HL-60/S4 (cell line): ENCODE results near the gene CFAP206.
"Not testable (repeated sequence)": the region's sequence is repeated elsewhere in the genome, so short reads cannot be mapped to it uniquely, and the experiment has no call there.

ENCODE experiments used
- in situ Hi-C: fragments of 300-500 bp; cut with MboI; formaldehyde crosslinking; loops from 2 replicates; pipeline ENCODE4 v1.14.3; 2022; ENCODE audit warnings: low sequenced_read_pairs

Gene CFAP206

DNA sequence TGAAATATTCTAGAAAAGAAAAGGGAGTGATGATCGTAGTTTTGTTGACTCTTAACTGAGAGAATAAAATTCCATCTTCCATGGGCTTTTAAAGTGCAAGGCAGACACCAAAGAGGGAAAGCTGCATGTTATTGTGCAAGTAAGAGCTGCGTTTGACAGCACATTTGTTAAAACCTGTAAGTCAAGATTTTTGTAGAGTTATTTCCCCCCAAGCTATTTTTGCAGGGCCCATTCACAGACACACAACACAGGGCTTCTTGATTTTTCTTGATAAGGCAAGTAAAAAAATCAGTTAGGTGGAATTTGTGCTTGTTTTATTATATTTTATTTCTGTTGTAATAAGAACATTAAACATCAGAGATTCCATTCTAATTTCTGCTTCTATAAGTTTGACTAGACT is 13.8 kb downstream of the CFAP206 start:
- in situ Hi-C loops, result no loop called here

DNA sequence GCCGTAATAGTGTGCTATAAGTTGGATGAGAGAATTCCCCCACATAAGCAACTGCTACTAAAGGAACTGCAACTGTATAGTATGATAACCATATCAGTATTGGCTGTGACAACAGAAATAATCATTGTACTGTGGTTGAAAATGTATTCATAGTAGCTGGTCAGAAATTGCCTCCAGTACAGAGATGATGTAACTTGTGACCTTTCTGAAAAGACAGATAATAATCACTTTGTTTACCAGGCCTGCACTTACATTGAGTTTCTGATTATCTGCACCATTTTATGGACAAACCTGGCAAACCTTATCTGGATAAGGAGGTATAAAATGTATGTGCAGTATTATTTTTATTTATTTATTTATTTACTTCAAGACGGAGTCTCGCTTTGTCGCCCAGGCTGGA is 19.0 kb downstream of the CFAP206 start:
- in situ Hi-C loops, result no loop called here

DNA sequence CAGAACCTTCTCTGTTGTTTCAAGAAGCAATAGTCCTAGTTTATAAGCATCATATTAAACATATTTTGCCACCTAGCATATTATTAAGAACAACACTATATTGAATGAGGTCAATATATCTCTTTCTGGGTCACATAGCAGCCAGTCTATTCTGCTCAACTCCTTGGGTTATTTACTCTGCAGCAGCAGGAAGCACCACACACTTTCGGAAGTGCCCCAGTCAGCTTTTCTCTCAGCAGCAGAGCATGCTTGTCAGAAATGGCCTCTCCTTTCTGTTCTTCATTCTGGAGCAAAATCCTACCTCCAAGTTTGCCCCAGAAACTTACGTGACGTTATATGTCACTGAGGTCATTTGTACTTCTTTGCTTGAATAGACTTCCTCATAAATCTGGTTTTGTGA is 22.7 kb downstream of the CFAP206 start:
- in situ Hi-C loops, result no loop called here

DNA sequence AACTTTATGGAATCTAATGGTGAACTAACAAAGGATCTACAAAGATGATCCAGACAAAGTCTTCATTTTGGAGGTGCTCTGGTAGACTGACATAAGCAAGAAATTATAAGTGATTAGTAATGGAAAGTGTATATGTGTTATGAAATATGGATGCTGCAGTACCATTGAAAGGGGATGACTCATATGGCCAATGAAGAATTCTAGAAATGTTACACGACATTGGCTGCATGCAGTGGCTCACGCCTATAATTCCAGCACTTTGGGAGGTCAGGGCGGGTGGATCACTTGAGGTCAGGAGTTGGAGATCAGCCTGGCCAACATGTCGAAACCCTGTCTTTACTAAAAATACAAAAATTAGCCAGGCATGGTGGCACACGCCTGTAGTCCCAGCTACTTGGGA is 23.5 kb downstream of the CFAP206 start:
- in situ Hi-C loops, result no loop called here

DNA sequence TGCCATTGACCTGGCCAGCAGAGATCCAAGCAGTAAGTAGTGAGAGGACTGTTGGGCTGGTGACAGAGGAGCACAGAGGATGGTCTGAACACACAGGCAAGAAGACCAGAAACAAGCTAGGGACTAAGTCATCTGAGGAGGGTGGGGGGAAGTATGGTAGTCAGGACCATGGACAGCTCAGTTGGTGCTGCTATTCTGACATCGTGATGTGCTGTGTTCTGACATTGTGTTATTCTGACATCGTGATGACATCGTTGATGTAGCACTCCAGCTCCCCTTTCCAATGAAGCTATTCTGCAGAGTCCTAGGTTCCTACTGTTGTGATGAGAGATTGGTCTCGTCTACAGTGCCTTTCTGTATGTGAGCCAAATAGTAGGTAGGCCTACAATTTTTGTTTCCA is 28.7 kb downstream of the CFAP206 start:
- in situ Hi-C loops, result no loop called here

DNA sequence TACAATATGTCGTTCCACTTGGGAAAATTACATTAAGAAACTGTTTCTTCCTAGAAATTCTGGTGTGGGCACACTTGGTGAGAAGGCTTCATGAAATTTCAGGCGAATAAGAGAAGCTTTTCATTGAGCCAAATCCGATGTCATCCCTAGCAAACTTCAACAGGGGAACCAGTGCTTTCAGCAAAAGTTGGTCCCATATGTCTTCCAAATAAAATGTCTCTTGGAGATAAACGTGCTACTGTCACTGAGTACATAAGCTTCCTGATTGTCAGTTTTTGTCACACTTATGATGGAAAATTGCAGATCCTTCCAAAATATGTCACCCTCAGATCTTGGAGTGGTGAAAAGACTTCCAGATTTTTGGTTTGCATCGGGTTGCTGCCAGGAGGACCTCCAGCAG is 33.9 kb downstream of the CFAP206 start:
- in situ Hi-C loops, result no loop called here

DNA sequence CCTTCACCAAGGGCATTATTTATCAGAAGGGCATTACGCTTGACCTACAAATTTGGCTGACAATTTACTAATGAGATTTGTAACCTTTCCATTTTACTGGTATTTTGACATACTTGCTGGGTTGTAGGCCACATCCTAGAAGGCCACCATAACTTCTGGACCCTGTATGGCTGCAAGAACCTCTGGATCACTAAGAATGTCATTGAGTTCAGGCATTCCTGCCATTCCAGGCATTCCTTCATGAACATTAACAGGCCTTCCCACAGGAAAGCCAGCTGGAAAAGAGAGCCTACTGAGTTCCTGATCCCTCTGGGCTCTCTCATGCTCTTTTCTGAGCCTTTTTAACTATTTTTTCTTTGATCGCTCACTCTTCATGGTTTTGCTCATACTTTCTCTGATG is 36.6 kb downstream of the CFAP206 start:
- in situ Hi-C loops, result no loop called here

DNA sequence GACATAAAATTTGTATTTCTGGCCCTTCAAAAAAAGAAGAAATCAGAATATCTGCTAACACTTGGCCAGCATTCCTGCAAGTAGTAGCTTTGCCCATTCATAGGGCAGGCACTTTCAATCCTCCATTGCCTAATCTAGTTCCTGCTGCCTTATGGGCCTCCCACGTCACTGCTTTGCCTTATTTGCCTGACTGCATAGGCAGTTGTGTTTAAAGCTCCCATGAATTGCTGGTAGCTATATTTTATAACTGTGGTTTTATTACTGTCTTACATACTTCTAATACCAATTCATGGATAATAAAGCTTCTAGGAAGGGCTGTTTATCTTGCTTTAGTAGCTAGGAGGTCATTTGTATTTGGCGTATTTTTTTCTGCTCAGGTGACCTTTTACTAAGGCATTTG is 57.3 kb downstream of the CFAP206 start:
- in situ Hi-C loops, result no loop called here

DNA sequence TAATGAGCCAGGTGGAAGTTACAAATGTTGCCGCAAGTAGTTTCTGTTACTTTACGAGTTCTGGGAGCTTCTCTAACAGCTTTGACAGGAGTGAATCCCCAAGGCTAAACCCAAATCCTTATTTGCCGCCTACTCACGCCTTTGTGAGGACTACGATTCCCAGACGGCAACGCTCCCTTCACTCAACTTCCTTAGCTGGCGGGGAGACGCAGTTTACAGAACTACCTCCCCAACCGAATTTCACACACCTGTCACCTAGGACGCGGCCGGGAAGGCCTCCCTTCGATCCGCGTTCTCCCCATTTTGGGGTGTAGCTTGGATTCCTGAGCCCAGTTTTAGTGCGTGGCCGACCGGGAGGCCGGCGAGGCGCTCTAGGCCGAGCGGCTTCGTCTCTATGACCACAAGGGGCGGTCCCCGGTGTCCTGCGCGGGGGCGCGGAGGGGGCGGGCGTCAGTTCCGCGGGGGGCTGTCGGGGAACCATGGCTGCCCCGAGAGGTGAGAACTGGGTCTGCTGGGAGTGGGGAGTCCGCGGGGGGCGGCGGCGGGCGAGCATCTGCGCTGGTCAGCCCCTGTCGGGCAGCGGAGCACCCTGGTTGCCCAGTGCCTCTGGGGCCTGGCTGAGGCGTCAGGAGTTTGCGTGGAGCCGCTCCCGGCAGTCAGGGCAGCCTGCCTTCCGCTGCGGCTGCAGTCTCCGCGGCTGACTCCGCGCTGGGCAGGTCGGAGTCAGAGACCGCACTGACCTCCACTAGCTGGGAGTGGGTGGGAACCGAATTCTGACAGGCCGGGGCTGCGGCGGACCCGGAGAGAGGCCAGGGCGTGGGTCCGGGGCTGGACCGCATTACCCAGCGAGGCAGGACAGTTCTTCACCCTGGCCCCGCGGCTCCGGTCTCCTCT is 65.0 kb downstream of the CFAP206 start, which contains the start of gene SLC35A1:
Gene SLC35A1, plus strand, starts transcription at position 450 of the 894 bp plus-strand sequence. Its CDS starts 30 bp downstream, at position 480.
- in situ Hi-C loops, result no loop called here

DNA sequence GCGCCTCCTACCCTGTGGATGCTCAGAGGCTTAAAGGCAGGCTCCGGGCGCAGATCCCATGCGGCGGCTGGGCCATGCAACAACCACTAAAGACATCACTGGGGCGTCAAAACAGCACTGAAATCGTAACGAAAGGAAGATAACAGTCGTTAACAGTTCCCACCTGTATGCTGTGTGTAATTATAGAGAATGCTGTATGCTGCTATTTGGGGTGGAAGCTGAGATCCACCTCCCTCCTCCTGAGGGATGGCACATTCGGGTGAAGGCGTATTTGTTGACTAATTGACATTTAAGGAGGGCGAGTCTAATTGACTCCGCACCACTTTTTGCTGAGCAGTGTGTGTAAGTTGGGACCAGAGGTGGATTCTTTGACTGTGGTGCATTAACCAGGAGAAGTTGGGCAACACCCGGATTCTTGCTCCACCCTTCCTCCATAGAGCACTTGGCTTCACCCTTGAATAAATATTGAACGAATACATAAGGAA is 65.7 kb downstream of the CFAP206 start:
- in situ Hi-C loops, result no loop called here

DNA sequence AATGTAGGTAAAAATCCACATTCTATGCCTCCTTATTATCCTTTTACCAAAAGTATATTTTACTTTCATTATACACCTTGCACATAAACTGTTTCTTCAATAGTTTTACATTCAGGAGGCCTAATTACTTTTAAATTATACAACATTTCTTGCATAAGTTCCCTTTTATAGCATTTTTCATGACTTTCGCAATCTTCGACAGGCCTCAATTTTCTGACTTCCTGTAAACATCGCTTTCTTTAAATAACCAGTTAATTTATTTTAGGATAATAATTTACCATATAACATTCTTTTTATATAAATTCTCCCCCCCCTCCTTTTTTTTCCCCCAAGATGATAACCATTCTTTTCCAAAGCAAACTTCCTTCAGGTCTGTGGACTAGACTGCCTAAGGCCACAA is 74.2 kb downstream of the CFAP206 start:
- in situ Hi-C loops, result no loop called here

DNA sequence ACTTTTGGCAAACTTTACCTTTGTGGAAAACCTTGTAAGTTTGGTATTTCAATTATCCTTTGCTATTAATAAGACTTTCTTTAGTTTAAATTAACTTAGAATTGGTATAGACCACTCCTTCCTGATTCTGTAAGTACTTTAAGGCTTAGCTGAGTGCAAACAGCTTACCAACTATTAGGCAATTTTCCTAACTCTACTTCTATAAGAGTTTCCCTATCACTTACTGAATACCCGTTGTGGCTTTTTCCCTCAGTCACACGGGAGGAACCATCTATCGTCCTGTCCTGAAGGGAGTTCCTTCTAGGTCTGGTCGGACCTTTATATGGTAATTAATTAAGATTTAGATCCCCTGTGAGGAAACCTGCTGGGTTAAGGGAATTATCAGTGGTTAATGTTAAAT is 74.6 kb downstream of the CFAP206 start:
- in situ Hi-C loops, result no loop called here

DNA sequence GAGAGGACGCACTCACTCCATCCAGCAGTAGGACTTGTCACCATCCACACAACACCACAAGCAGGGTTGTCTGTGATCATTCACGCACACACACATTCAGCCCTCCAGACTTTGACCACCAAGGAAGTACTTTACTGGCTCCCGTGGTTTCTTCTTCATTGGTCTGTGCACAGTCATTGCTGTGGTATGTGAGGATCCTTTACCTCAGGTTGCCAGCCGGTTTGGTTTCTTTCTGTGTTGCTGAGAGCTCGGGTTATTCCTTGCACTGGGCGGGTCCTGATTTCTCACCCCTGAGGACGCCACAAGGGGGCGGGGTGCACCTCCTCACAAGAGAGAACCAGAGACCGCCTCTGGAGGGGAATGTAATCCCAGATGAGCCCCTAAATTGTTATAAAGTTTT is 76.2 kb downstream of the CFAP206 start:
- in situ Hi-C loops, result no loop called here

DNA sequence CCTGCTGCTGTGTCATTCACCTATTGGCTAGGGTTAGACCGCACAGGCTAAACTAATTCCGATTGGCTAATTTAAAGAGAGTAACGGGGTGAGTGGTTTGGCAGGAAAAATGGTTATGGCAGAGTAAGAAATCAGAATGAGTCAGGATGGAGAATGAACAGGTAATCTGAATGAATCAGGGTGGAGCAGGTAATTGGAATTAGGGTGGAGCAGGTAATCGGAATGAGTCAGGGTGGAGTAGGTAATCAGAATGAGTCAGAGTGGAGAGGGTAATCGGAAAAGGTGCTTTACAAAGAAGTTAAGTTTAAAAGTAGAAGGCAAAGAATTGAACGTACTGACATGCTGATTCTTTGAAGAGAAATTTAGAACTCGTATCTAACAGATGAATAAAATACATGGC is 76.7 kb downstream of the CFAP206 start:
- in situ Hi-C loops, result no loop called here

DNA sequence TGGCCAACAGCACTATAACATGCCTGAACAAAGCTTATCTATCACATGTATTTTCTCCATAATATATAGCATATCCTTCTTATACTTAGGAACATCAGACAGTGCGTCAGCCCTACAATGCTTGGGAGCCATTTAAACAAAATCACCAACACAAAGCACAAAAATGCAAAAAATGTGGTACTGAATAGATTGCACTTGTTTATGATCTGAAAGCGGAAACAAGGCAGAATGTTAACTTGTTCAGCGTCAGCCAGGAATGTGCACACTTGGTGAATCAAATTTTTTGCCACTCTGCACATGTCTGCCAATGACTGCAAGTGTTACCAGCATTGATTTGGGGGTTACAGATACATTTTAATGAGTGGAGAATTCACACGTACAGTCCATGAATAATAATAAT is 79.8 kb downstream of the CFAP206 start:
- in situ Hi-C loops, result no loop called here

DNA sequence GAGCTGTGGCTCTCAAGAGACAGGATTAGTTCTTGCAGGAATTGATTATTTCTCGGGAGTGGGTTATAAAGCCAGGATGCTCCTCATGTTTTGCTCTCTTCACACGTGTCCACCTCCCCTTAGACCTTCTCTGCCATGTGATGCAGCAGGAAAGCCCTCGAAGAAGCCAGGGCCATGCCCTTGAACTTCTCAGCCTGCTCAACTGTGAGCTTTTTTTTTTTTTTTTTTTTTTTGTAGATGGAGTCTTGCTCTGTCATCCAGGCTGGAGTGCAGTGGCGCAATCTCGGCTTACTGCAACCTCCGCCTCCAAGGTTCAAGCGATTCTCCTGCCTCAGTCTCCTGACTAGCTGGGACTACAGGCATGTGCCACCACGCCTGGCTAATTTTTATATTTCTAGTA is 81.6 kb downstream of the CFAP206 start:
- in situ Hi-C loops, result not testable (repeated sequence)

DNA sequence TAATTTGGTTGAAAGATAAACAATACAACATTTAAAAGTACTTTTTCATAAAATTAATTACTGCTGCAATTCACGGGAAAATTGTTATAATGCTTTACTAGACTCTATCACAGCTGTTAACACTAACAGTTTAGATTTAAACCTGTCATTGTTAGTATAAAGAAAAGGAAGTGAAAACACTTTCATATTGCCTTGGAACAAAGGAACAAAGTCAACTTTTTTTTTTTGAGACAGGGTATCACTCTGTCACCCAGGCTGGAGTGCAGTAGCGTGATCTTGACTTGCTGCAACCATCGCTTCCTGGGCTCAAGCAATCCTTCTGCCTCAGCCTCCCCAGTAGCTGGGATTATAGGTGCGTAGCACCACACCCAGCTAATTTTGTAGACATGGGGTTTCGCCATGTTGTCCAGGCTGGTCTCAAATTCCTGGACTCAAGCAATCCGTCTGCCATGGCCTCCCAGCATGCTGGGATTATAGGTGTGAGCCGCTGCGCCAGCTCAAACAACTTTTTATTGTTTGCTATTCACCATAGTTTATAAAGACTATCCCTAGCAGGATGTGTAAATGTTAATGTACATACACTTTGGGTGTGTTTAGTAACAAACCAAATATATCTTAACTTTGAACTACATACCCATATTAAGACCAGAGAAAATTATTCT is 87.1 kb downstream of the CFAP206 start:
- in situ Hi-C loops, result no loop called here

DNA sequence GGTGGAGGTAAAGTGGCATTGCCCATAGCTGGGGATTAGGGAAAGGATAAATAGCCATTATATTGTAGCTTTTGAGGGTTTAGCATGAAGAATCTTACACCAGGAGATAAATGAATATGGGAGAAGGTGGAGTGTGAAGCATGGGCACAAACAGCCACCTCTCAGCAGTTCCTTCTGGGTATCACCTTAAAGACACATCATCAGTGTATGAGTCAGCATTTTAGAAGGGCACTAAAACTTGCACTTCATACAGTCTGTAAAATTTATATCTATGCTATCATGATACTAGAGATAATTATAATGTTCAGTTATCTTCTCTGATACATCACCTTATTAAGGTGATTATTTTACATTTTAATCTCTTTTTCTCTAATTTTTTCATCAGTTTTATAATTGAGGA is 90.3 kb downstream of the CFAP206 start:
- in situ Hi-C loops, result no loop called here

DNA sequence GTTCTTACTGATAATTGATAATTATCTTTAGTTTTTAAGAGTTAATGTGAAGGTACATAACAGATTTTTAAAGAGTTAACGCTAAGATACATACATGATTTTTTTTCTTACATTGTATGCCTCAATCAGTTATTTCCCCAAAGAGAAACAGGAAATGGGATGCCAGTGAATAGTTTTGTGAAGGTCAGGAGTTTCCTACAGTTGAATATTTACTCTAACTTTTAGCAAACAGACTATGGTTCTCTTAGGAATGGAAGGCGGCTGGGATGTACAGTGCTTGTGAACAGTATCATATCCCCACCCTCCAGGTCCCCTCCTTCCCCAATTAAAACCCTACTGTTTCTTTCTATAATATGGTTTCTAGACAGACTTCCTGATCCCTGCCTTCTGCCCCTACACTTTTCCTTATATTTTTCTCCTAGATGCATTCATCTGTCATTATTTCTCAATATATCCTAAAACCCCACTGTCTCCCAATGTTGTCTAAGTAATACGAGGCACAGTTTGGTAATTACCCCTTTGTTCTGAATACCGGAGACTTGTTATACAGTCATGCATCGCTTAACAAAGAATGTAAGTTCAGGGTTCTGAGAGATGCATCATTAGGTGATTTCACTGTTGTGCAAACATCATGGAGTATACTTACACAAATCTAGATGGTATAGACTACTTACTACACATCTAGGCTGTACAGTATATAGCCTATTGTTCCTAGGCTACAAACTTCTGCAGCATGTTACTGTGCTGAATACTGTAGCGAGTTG is 94.2 kb downstream of the CFAP206 start:
- in situ Hi-C loops, result no loop called here

DNA sequence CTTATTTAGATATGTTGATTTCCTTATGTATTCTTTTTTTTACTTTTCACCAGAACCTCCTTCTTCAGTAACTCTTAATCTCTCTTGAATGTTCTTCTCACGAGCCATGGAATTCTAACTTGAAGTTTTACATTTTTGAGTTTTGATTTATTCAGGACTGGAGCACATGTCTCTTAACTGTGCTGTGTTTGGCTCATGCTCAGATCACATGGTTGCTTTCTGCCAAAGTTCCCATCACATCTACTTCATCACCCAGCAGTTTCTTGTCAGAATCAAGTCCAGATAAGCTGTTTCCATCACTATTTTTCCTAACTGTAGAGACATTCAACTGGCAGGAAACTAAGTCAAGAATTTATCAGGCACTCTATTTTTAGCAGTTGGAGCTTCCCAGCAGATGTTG is 96.7 kb downstream of the CFAP206 start:
- in situ Hi-C loops, result no loop called here
